Measurements from ENCODE around the gene NT5C3B. TPM values are rescaled to one million over a fixed set of nuclear protein-coding genes. Genes with fewer than 3 reads are reported as not detected.
"Not testable (repeated sequence)": the region's sequence is repeated elsewhere in the genome, so short reads cannot be mapped to it uniquely, and the experiment has no call there.

The NT5C3B gene
- total RNA-seq, 2 donors from 2014 or later, result 49.1 to 61.8 TPM

- intact Hi-C loops (cut with DNase I), result no loop called here
- DNase-seq (ENCODE audit: low spot score), result no peak
Observed at GRCh38 chr17:41792845-41793783, 42.9 kb downstream of the NT5C3B start.

GRCh38 chr17:41787021-41787418 is 49.0 kb downstream of the NT5C3B start:
- DNase-seq (ENCODE audit: low spot score), result no peak
- intact Hi-C loops (cut with DNase I), result no loop called here

GRCh38 chr17:41786227-41787020 is 49.6 kb downstream of the NT5C3B start, which contains the start of gene JUP:
Gene JUP (minus strand): TSS chr17:41786711. CDS start chr17:41771854, 14,857 bp downstream.
- peak; percentile 99 for DNase-seq (ENCODE audit: low spot score)
- intact Hi-C loops (cut with DNase I), result no loop called here

- no peak for DNase-seq (ENCODE audit: low spot score)
- intact Hi-C loops (cut with DNase I), result no loop called here
Observed at GRCh38 chr17:41785859-41786226, 50.2 kb downstream of the NT5C3B start.

- DNase-seq (ENCODE audit: low spot score), result no peak
Observed at GRCh38 chr17:41785091-41785858, 50.8 kb downstream of the NT5C3B start.

GRCh38 chr17:41784207-41784744 is 51.8 kb downstream of the NT5C3B start:
- no peak for DNase-seq (ENCODE audit: low spot score)
- intact Hi-C loops (cut with DNase I), result no loop called here

More at GRCh38 chr17:41785091-41785858, 50.8 kb downstream of the NT5C3B start:
- intact Hi-C loops (cut with DNase I), result no loop called here

- intact Hi-C loops (cut with DNase I), result no loop called here
- no peak for DNase-seq (ENCODE audit: low spot score)
Observed at GRCh38 chr17:41782142-41782541, 53.9 kb downstream of the NT5C3B start.

GRCh38 chr17:41781404-41782110 is 54.5 kb downstream of the NT5C3B start:
- no peak for DNase-seq (ENCODE audit: low spot score)

GRCh38 chr17:41779954-41780353 is 56.1 kb downstream of the NT5C3B start:
- no peak for DNase-seq (ENCODE audit: low spot score)
- intact Hi-C loops (cut with DNase I), result no loop called here

More at GRCh38 chr17:41781404-41782110, 54.5 kb downstream of the NT5C3B start:
- intact Hi-C loops (cut with DNase I), result no loop called here

GRCh38 chr17:41777574-41778188 is 58.4 kb downstream of the NT5C3B start:
- DNase-seq (ENCODE audit: low spot score), result no peak
- intact Hi-C loops (cut with DNase I), result no loop called here

- no peak for DNase-seq (ENCODE audit: low spot score)
- intact Hi-C loops (cut with DNase I), result no loop called here
Observed at GRCh38 chr17:41777157-41777573, 58.9 kb downstream of the NT5C3B start.

GRCh38 chr17:41776262-41776900 is 59.7 kb downstream of the NT5C3B start:
- intact Hi-C loops (cut with DNase I); DNase-seq (ENCODE audit: low spot score): not testable (repeated sequence)

- intact Hi-C loops (cut with DNase I), result no loop called here
- DNase-seq (ENCODE audit: low spot score), result no peak
Observed at GRCh38 chr17:41775394-41776226, 60.4 kb downstream of the NT5C3B start.
